Psoas muscle (tissue), 8 donors: ENCODE data around the gene MEIS2. TPM values are rescaled to one million over a fixed set of nuclear protein-coding genes. Genes with fewer than 3 reads are reported as not detected.

Source experiments
- ATAC-seq, 4 donors: fragments of 200-7000 bp; cut with Tn5 transposase; one replicate each; pipeline ENCODE4 v1.9.1; 2020; ENCODE audit warnings: moderate library complexity in 3 of 4, mild to moderate bottlenecking in 2 of 4
- DNase-seq, 2 donors: peaks; one replicate each; pipeline ENCODE4 v3.0.0-alpha.2; 2020
- H3K27ac ChIP-seq: fragments of 200-600 bp; one replicate; pipeline ENCODE4 v1.8.0; 2022
- H3K27me3 ChIP-seq, 3 donors: fragments of 200-600 bp in 1 of 3; one replicate each; pipeline versions ENCODE4 v1.6.1 to v1.8.0; 2013 to 2022; ENCODE audit warnings: low read length in 2 of 3, mild to moderate bottlenecking in 2 of 3, moderate library complexity in 1 of 3; ENCODE audit not compliant: insufficient read depth in 3 of 3
- H3K36me3 ChIP-seq, 2 donors: fragments of 200-600 bp in 1 of 2; one replicate each; pipeline versions ENCODE4 v1.6.1 to v1.8.0; 2013 to 2022; ENCODE audit warnings: low read depth in 1 of 2, mild to moderate bottlenecking in 1 of 2, moderate library complexity in 1 of 2; ENCODE audit not compliant: insufficient read depth in 1 of 2
- H3K4me1 ChIP-seq: fragments of 200-600 bp; one replicate; pipeline ENCODE4 v1.8.0; 2022
- H3K4me3 ChIP-seq: fragments of 200-600 bp; one replicate; pipeline ENCODE4 v1.8.0; 2022; ENCODE audit warnings: mild to moderate bottlenecking
- H3K9me3 ChIP-seq: fragments of 200-600 bp; one replicate; pipeline ENCODE4 v1.8.0; 2022
- WGBS, 3 donors: extraction: QIAGEN DNeasy Blood & Tissue Kit; methylation state at CpG; one replicate each; pipeline versions ENCODE4 v1.1.6 to v1.1.7; 2013; 5-methylcytosine and 5-hydroxymethylcytosine counted together
- intact Hi-C, 2 donors: fragments of 100-400 bp; cut with DNase I; formaldehyde crosslinking; loops; one replicate each; pipeline versions ENCODE4 v1.11.0 to v1.14.2; 2022
- polyA plus RNA-seq, 3 donors: library from polyadenylated mRNA; stranded (reverse); fragments of 200-250 nt; gene quantifications; one replicate each; pipeline ENCODE4 v1.2.3, GENCODE V29; 2013
- total RNA-seq, 4 donors: library from RNA; stranded (reverse); fragmentation: NEBNext Ultra II Directional in 2 of 4; extraction: Animal tissue kit (Norgen Biotek cat#: 25700) in 2 of 4; gene quantifications; one replicate each; pipeline versions ENCODE4 v1.2.1 to v1.2.4, GENCODE V29; 2021 to 2023
- TF ChIP-seq, protein P1 (sequence below): fragments of 200-600 bp; IDR thresholded peaks from one replicate; pipeline ENCODE4 v1.8.0; 2022; ENCODE audit warnings: antibody characterized with exemption
- donor health status: healthy with polysubstance abuse.
- donor health status: DM: no; HTN: no; CAD: no; lungs with moderate emphysema.
- donor health status: Bipolar disorder and iron deficiency.
- donor health status: healthy.
- donor health status: DM: yes; HTN: yes; CAD: no.
- donor health status: DM: no; HTN: no; CAD: no.
- donor health status: DM: no; HTN: no; CAD: no.
- donor health status: DM: yes; HTN: yes; CAD: no.

The MEIS2 gene
- total and polyA plus RNA-seq, 7 donors = 0.42 to 24.3 (median 1.9) TPM

DNA sequence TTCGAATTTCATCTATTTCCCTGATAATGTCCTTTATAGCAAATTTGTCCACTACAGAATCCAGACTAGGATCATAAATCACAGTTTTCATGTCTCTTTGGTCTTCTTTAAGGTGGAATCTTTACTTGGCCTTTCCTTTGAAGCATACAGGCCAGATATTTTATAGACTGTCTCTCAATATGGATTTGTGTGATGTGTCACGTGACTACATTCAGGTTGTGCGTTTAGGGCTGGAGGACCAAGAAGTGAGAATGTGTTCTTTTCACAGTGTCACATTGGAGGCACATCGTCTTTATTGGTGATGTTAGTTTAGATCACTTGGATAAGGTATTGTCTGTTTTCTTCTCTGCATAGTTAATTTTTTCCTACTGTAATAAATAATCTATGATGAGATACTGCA lies 232.9 kb downstream of the MEIS2 start:
- no peak overlapping the region for H3K27ac ChIP-seq
- no peak for DNase-seq
- no peak for ATAC-seq
- H3K36me3 ChIP-seq = no peaks in the 10 kb centered on the region
- H3K27me3 ChIP-seq = peaks cover 0 to 3% (median 0%) of the 10 kb centered on the region in 3 donors
- whole genome bisulfite sequencing, 3 donors = 88 to 91% (median 89%) methylated on average over 4 of the region's 4 CpGs
- TF ChIP-seq, protein P1, sequence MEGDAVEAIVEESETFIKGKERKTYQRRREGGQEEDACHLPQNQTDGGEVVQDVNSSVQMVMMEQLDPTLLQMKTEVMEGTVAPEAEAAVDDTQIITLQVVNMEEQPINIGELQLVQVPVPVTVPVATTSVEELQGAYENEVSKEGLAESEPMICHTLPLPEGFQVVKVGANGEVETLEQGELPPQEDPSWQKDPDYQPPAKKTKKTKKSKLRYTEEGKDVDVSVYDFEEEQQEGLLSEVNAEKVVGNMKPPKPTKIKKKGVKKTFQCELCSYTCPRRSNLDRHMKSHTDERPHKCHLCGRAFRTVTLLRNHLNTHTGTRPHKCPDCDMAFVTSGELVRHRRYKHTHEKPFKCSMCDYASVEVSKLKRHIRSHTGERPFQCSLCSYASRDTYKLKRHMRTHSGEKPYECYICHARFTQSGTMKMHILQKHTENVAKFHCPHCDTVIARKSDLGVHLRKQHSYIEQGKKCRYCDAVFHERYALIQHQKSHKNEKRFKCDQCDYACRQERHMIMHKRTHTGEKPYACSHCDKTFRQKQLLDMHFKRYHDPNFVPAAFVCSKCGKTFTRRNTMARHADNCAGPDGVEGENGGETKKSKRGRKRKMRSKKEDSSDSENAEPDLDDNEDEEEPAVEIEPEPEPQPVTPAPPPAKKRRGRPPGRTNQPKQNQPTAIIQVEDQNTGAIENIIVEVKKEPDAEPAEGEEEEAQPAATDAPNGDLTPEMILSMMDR = no peak
- intact Hi-C loops = loop anchor here in 1 of 2 donors (10.0 kb wide), 1 partner anchor 63 kb away; no protein-coding TSS in a partner anchor
- no peaks in the 10 kb centered on the region for H3K4me1 ChIP-seq
- no peak overlapping the region for H3K4me3 ChIP-seq
- H3K9me3 ChIP-seq = no peaks in the 10 kb centered on the region

DNA sequence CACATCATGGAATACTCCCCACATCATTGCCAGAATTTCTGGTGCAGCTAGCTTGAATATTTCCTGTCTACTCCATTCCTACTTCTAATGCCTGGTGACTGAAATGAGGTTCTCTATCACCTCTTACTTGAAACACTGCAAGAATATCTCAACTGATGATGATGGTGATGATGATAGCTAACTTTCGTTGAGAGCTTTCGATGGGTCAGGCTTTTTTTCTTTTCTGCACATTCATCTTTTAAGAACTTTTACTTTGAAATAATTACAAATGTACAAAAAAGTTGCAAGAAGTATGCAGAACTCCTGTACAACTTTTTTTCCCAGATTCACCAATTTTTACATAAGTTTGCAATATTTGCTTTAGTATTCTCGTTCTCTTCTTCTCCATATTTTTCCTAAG lies 233.5 kb downstream of the MEIS2 start:
- ATAC-seq (no peak), DNase-seq (no peak)
- intact Hi-C loops = loop anchor here in 1 of 2 donors (10.0 kb wide), 1 partner anchor 62 kb away; no protein-coding TSS in a partner anchor
- H3K9me3 ChIP-seq = no peaks in the 10 kb centered on the region
- H3K27me3 ChIP-seq = peaks cover 0 to 3% (median 0%) of the 10 kb centered on the region in 3 donors
- H3K4me3 ChIP-seq = no peak overlapping the region
- H3K4me1 ChIP-seq = no peaks in the 10 kb centered on the region
- 90 to 94% (median 91%) methylated on average over 3 of the region's 3 CpGs for WGBS, 3 donors
- TF ChIP-seq, protein P1 = no peak
- H3K36me3 ChIP-seq = no peaks in the 10 kb centered on the region
- H3K27ac ChIP-seq = no peak overlapping the region

DNA sequence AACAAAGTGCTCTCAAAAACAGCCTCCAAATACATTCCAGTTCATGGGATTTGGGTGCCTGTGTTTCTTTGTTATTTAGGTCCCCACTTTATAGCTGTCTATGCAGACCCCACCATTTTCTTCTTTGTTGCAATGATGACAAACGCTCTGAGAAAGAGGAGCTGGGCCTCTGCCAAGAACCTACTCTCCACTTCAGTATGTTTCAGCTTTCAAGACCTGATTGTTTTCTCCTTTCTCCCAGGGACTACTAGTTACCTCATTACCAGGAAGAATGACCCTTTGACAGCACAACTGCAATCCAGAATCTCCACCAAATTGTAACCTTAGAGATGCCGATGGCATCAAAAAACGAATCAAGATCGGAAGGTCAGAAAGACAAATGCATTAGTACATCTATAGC lies 236.8 kb downstream of the MEIS2 start:
- no peaks in the 10 kb centered on the region for H3K4me1 ChIP-seq
- DNase-seq = no peak
- TF ChIP-seq, protein P1 = no peak
- H3K36me3 ChIP-seq = no peaks in the 10 kb centered on the region
- H3K9me3 ChIP-seq = no peaks in the 10 kb centered on the region
- H3K27me3 ChIP-seq = peaks cover 3 to 6% (median 4%) of the 10 kb centered on the region in 3 donors
- ATAC-seq = no peak
- WGBS, 3 donors = 68 to 76% (median 75%) methylated on average over 4 of the region's 4 CpGs
- no peak overlapping the region for H3K4me3 ChIP-seq
- intact Hi-C loops = loop anchor here in 1 of 2 donors (10.0 kb wide), 1 partner anchor 59 kb away; no protein-coding TSS in a partner anchor
- no peak overlapping the region for H3K27ac ChIP-seq

DNA sequence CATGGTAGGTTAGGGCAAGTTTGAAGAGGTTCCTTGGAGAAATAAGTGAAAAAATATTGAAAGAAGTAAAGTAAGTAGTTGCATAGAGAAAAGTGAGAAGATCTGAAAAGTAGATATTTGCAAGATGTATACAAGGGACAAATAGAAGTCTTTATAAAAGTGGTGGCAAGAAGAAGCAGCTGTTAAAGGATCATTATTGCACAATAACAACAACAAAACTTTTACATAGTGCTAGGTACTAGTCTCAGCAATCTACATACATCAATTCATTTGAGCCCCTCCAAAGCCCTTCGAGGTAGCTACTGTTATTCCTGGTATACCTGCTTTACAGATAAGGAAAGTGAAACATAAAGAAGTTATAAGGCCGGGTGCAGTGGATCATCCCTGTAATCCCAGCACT lies 239.6 kb downstream of the MEIS2 start:
- WGBS, 3 donors = 76 to 84% (median 82%) methylated on average over 2 of the region's 2 CpGs
- H3K36me3 ChIP-seq = no peaks in the 10 kb centered on the region
- TF ChIP-seq, protein P1 = no peak
- H3K9me3 ChIP-seq = no peaks in the 10 kb centered on the region
- ATAC-seq (no peak), DNase-seq (no peak)
- H3K4me3 ChIP-seq = no peak overlapping the region
- H3K27ac ChIP-seq = no peak overlapping the region
- H3K4me1 ChIP-seq = no peaks in the 10 kb centered on the region
- intact Hi-C loops = loop anchor here in 1 of 2 donors (10.0 kb wide), 1 partner anchor 56 kb away; no protein-coding TSS in a partner anchor
- H3K27me3 ChIP-seq = peaks cover 0 to 6% (median 4%) of the 10 kb centered on the region in 3 donors

DNA sequence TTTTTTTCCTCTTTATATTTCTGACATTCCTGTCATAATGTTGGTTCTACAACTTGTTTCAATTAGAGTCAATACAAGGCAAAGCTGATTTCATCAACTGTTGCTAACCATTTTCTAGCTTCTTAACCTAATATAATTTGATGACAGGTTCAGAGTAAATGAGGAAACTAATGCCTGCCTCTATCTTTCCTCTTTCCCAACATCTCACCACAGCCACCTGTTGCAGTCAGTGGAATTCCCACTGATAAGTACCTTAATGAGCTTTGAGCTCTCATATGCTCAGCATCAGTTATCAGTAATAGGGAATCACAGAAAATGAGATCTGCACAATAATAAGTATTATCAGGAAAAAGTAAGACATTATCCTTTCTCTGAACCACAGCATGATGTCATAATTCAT lies 241.9 kb downstream of the MEIS2 start:
- intact Hi-C loops = no loop called here
- peaks cover 0 to 6% (median 4%) of the 10 kb centered on the region in 3 donors for H3K27me3 ChIP-seq
- no peak overlapping the region for H3K27ac ChIP-seq
- TF ChIP-seq, protein P1 = no peak
- H3K9me3 ChIP-seq = no peaks in the 10 kb centered on the region
- H3K4me1 ChIP-seq = no peaks in the 10 kb centered on the region
- no peaks in the 10 kb centered on the region for H3K36me3 ChIP-seq
- H3K4me3 ChIP-seq = no peak overlapping the region
- DNase-seq = no peak
- ATAC-seq = no peak
